ENCODE measurements around the gene MYL2.

- TF ChIP-seq, protein P1, sequence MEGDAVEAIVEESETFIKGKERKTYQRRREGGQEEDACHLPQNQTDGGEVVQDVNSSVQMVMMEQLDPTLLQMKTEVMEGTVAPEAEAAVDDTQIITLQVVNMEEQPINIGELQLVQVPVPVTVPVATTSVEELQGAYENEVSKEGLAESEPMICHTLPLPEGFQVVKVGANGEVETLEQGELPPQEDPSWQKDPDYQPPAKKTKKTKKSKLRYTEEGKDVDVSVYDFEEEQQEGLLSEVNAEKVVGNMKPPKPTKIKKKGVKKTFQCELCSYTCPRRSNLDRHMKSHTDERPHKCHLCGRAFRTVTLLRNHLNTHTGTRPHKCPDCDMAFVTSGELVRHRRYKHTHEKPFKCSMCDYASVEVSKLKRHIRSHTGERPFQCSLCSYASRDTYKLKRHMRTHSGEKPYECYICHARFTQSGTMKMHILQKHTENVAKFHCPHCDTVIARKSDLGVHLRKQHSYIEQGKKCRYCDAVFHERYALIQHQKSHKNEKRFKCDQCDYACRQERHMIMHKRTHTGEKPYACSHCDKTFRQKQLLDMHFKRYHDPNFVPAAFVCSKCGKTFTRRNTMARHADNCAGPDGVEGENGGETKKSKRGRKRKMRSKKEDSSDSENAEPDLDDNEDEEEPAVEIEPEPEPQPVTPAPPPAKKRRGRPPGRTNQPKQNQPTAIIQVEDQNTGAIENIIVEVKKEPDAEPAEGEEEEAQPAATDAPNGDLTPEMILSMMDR (IDR thresholded peaks at IDR 0.05; ENCODE audit: low read depth, low read length, poor library complexity, severe bottlenecking) = no peak
- no peak for TF ChIP-seq EZH2phosphoT487 (IDR thresholded peaks at IDR 0.05; ENCODE audit: borderline replicate concordance, low read length)
Observed at GRCh38 chr12:110920324-110920910, at the start of gene MYL2.
